Body of pancreas (tissue), 4 donors: ENCODE measurements around the gene CNTNAP5. TPM values are rescaled to one million over a fixed set of nuclear protein-coding genes. Genes with fewer than 3 reads are reported as not detected.

Experiments
- ATAC-seq: fragments of 150-250 bp; one replicate; pipeline ENCODE4 v1.9.1; 2016
- DNase-seq, 4 donors: peaks; one replicate each; pipeline ENCODE4 v3.0.0-alpha.2; 2019
- H3K27ac ChIP-seq, 4 donors: fragments of 200-600 bp; sonication (generic); 1 replicate in 3 of 4; 2 replicates in 1 of 4; pipeline versions ENCODE4 v1.5.1 to v1.6.1; 2016 to 2019; ENCODE audit warnings: mild to moderate bottlenecking in 1 of 4, mixed read lengths in 1 of 4, moderate library complexity in 1 of 4
- H3K27me3 ChIP-seq, 2 donors: fragments of 200-600 bp; sonication (generic); one replicate each; pipeline ENCODE4 v1.6.0; 2016; ENCODE audit warnings: mild to moderate bottlenecking in 1 of 2
- H3K36me3 ChIP-seq, 2 donors: fragments of 200-600 bp; sonication (generic); replicated peaks in 1 of 2; 2 replicates each; pipeline ENCODE4 v1.5.1; 2016; ENCODE audit warnings: low read depth in 2 of 2; ENCODE audit not compliant: insufficient read depth in 1 of 2
- H3K4me1 ChIP-seq: fragments of 200-600 bp; sonication (generic); one replicate; pipeline ENCODE4 v1.6.0; 2016
- H3K4me3 ChIP-seq, 2 donors: fragments of 200-600 bp; sonication (generic); 1 replicate in 1 of 2; 2 replicates in 1 of 2; pipeline ENCODE4 v1.5.1; 2016 to 2019
- H3K9me3 ChIP-seq, 3 donors: fragments of 200-600 bp; sonication (generic); 1 replicate in 2 of 3; 2 replicates in 1 of 3; pipeline ENCODE4 v1.5.1; 2016
- CTCF ChIP-seq, 7 experiments: fragments of 450-650 bp in 4 of 7; fragments of 200-600 bp in 3 of 7; sonication (generic) in 3 of 7; IDR thresholded peaks; one replicate each; pipeline ENCODE4 v1.5.1; 2016 to 2019; ENCODE audit warnings: antibody characterized with exemption in 7 of 7
- POLR2A ChIP-seq, 3 donors: fragments of 450-650 bp; IDR thresholded peaks; one replicate each; pipeline ENCODE4 v1.6.1; 2016; ENCODE audit warnings: antibody characterized with exemption in 3 of 3, mild to moderate bottlenecking in 2 of 3
- WGBS, 2 donors: methylation state at CpG; one replicate each; pipeline ENCODE4 v1.1.5; 2017; 5-methylcytosine and 5-hydroxymethylcytosine counted together
- intact Hi-C: fragments of 100-400 bp; cut with DNase I; formaldehyde crosslinking; loops from one replicate; pipeline ENCODE4 v1.15.1; 2023
- total RNA-seq, 2 donors: library from RNA; depleted of rRNA; stranded (reverse); fragments of >200 nt; gene quantifications; one replicate each; pipeline ENCODE4 v1.1.0, GENCODE V29; 2016

Gene CNTNAP5
- total RNA-seq, 2 donors from 2014 or later = 0.26 to 0.33 TPM

DNA sequence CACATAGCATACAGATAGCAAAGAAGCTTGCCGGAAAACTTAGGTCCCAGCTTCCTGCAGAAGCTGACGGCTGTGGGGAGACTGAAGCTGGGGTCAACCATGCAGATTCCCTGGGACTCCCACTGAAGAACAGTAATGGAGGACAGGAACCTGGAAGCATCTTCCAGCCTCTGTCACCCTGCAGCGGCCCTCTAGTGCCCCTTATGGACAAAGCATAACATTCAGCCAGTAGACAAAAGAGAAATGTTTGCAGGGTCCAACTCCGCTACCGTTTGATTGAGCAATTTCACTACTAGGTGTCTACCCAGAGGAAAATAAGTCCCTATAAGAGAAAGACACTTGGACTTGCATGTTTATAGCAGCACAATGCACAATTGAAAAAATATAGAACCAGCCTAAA, 460.6 kb downstream of the CNTNAP5 start:
- intact Hi-C loops = no loop called here
- WGBS, 2 donors = 84 to 92% methylated on average over 5 of the region's 5 CpGs
- no peak for TF ChIP-seq POLR2A (IDR thresholded peaks at IDR 0.05)
- no peak for TF ChIP-seq CTCF (IDR thresholded peaks at IDR 0.05)
- no peak overlapping the region for H3K4me3 ChIP-seq
- H3K27me3 ChIP-seq = no peaks in the 10 kb centered on the region
- no peaks in the 10 kb centered on the region for H3K36me3 ChIP-seq
- H3K4me1 ChIP-seq = no peaks in the 10 kb centered on the region
- H3K27ac ChIP-seq = no peak overlapping the region
- ATAC-seq (no peak), DNase-seq (no peak)
- H3K9me3 ChIP-seq = no peaks in the 10 kb centered on the region

DNA sequence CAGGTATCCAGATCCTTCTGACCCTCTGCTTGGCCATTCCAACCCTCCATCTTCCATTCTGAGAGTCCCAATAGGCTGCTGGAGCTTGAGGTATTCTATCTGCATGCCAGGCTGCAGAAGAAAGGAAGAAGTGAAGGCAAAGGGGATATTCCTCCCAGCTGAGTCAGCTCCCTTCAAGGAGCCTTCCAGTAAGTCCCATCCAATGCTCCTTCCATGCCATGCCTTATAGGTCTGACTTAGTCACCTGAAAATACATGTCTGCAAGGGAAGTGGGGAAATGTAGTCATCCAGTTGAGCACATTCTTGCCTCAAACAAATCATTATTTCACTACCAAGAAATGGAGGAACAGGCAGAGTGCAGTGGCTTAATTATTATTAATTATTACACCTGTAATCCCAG, 464.6 kb downstream of the CNTNAP5 start:
- Histone ChIP-seq H3K9me3 (no peaks in the 10 kb centered on the region), H3K4me3 (no peak overlapping the region), H3K4me1 (no peaks in the 10 kb centered on the region), H3K27ac (no peak overlapping the region), H3K36me3 (no peaks in the 10 kb centered on the region), H3K27me3 (no peaks in the 10 kb centered on the region)
- TF ChIP-seq POLR2A (IDR thresholded peaks at IDR 0.05) (no peak), CTCF (IDR thresholded peaks at IDR 0.05) (no peak)
- DNase-seq (no peak), ATAC-seq (no peak)
- intact Hi-C loops = no loop called here

DNA sequence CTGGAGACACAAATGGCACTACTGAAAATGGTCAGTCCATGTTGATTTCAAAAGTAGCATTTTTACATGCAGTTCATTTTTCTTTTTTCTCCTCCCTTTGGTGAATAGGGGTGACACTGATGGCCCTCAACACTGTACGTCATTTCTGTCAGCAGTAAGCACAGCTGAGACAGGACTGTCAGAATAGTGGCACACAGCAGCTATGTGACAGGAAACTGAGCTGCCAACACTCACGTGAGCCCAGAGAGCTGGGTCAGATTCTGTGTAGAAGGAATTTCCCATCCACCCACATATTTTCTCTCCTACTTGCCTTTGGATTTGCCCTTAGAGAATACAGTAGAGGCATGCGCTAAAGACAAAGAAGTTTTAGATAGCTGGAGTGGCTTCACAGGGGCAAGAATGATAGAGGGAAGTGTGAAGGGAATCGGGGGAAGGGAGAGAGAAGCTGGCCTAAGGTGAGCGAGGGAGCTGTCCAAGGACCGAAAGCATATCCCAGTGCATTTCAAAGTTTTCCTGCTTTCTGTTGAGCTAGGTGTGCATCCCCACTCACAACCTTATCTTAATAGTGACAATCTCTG, 476.6 kb downstream of the CNTNAP5 start:
- DNase-seq (no peak), ATAC-seq (no peak)
- Histone ChIP-seq H3K36me3 (no peaks in the 10 kb centered on the region), H3K27ac (no peak overlapping the region), H3K4me3 (no peak overlapping the region), H3K9me3 (no peaks in the 10 kb centered on the region), H3K27me3 (no peaks in the 10 kb centered on the region), H3K4me1 (no peaks in the 10 kb centered on the region)
- intact Hi-C loops = no loop called here
- WGBS, 2 donors = 56 to 65% methylated on average over 6 of the region's 6 CpGs
- no peak for TF ChIP-seq CTCF (IDR thresholded peaks at IDR 0.05)
- no peak for TF ChIP-seq POLR2A (IDR thresholded peaks at IDR 0.05)

DNA sequence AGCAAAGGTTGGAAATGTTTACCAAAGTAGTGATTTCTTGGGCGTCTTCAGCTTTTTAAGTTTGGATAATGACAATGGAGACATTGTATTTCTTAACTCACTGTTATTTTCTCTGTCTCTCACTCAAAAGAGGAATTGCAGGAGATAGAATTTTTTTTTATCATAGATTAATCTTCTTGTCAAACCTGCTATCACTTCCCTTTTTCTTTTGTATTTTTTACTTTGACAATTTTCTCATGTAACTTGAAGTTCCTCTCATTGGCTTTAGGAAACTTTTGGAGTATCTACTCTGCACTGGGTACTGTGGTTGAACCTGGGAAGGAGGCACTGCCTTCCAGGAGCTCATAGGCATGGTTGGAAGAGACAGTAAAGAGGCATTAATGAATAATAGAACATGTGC, 489.1 kb downstream of the CNTNAP5 start:
- intact Hi-C loops = no loop called here
- TF ChIP-seq POLR2A (IDR thresholded peaks at IDR 0.05) (no peak), CTCF (IDR thresholded peaks at IDR 0.05) (no peak)
- no peaks in the 10 kb centered on the region for H3K36me3 ChIP-seq
- ATAC-seq (no peak), DNase-seq (no peak)
- no peak overlapping the region for H3K4me3 ChIP-seq
- no peaks in the 10 kb centered on the region for H3K9me3 ChIP-seq
- H3K27me3 ChIP-seq = no peaks in the 10 kb centered on the region
- H3K27ac ChIP-seq = no peak overlapping the region
- H3K4me1 ChIP-seq = no peaks in the 10 kb centered on the region
- 37 to 52% methylated on average over 1 of the region's 1 CpG for WGBS, 2 donors

DNA sequence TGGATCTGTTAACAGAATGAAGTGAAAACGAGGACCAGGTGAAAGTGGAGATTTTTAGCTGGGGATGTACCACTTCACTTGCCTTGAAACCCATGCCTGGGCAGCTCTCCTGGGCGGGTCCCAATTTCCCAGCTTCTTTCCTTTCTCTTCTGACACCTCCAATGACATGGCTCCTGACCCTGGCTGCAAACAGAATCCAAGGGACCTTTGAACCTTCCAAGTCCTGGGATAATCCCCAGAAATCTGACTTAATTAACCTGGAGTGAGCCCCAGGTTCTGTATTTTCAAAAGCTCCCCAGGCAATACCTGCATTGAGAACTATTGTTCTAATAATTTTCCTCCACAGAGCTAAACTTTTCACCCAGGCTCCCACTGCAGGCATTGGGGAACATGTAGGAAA, 495.9 kb downstream of the CNTNAP5 start:
- Histone ChIP-seq H3K9me3 (no peaks in the 10 kb centered on the region), H3K36me3 (no peaks in the 10 kb centered on the region), H3K27me3 (no peaks in the 10 kb centered on the region), H3K4me3 (no peak overlapping the region), H3K4me1 (peaks cover 5% of the 10 kb centered on the region), H3K27ac (no peak overlapping the region)
- TF ChIP-seq POLR2A (IDR thresholded peaks at IDR 0.05) (no peak), CTCF (IDR thresholded peaks at IDR 0.05) (no peak)
- ATAC-seq (no peak), DNase-seq (no peak)
- WGBS, 2 donors = 51 to 54% methylated on average over 2 of the region's 2 CpGs
- intact Hi-C loops = no loop called here
